NCI-H510A (cell line): Measurements from ENCODE around the gene FMNL2.

ENCODE experiments used
- DNase-seq: peaks from one replicate; lab custom pipeline; 2025; lab: John Stamatoyannopoulos, UW

The FMNL2 gene

GRCh38 chr2:152339556-152340286 is 4.7 kb downstream of the FMNL2 start:
- no peak for DNase-seq

GRCh38 chr2:152342259-152343046 is 7.5 kb downstream of the FMNL2 start:
- DNase-seq = no peak

- no peak for DNase-seq
Observed at GRCh38 chr2:152343426-152343825, 8.5 kb downstream of the FMNL2 start.

GRCh38 chr2:152344579-152345195 is 9.7 kb downstream of the FMNL2 start:
- no peak for DNase-seq

GRCh38 chr2:152347076-152347475 is 12.1 kb downstream of the FMNL2 start:
- no peak for DNase-seq

GRCh38 chr2:152348388-152348787 is 13.4 kb downstream of the FMNL2 start:
- DNase-seq = no peak

- DNase-seq = no peak
Observed at GRCh38 chr2:152349416-152349815, 14.4 kb downstream of the FMNL2 start.

- DNase-seq = no peak
Observed at GRCh38 chr2:152350155-152350679, 15.2 kb downstream of the FMNL2 start.

- no peak for DNase-seq
Observed at GRCh38 chr2:152352616-152353015, 17.6 kb downstream of the FMNL2 start.

- no peak for DNase-seq
Observed at GRCh38 chr2:152353364-152353763, 18.4 kb downstream of the FMNL2 start.

- no peak for DNase-seq
Observed at GRCh38 chr2:152354069-152354755, 19.2 kb downstream of the FMNL2 start.

GRCh38 chr2:152354909-152355308 is 19.9 kb downstream of the FMNL2 start:
- DNase-seq = no peak

- no peak for DNase-seq
Observed at GRCh38 chr2:152355409-152355831, 20.4 kb downstream of the FMNL2 start.

GRCh38 chr2:152359573-152360363 is 24.8 kb downstream of the FMNL2 start:
- DNase-seq = no peak

- no peak for DNase-seq
Observed at GRCh38 chr2:152363936-152364335, 29.0 kb downstream of the FMNL2 start.

- no peak for DNase-seq
Observed at GRCh38 chr2:152367547-152368390, 32.8 kb downstream of the FMNL2 start.

- DNase-seq = no peak
Observed at GRCh38 chr2:152369176-152369860, 34.3 kb downstream of the FMNL2 start.

- DNase-seq = no peak
Observed at GRCh38 chr2:152370783-152371182, 35.8 kb downstream of the FMNL2 start.

- DNase-seq = no peak
Observed at GRCh38 chr2:152372438-152372984, 37.5 kb downstream of the FMNL2 start.
